ENCODE data around the gene BACE2. TPM values are rescaled to one million over a fixed set of nuclear protein-coding genes. Genes with fewer than 3 reads are reported as not detected.
"Not testable (repeated sequence)": the region's sequence is repeated elsewhere in the genome, so short reads cannot be mapped to it uniquely, and the experiment has no call there.

Gene BACE2
- polyA plus RNA-seq, 6 donors from 2014 or later: 36.0 to 146 (median 110) TPM

GRCh38 chr21:41243107-41243506 is 75.1 kb downstream of the BACE2 start:
- Mint-ChIP-seq H3K27ac (no peak overlapping the region), H3K36me3 (peaks cover 20 to 28% of the 10 kb centered on the region in 2 donors), H3K4me3 (no peak overlapping the region), H3K4me1 (peaks cover 0 to 10% (median 7%) of the 10 kb centered on the region in 3 donors), H3K9me3 (no peaks in the 10 kb centered on the region), H3K27me3 (no peaks in the 10 kb centered on the region)
- DNase-seq (no peak), ATAC-seq (ENCODE audit: low read depth in 2 of 2) (no peak)

DNA sequence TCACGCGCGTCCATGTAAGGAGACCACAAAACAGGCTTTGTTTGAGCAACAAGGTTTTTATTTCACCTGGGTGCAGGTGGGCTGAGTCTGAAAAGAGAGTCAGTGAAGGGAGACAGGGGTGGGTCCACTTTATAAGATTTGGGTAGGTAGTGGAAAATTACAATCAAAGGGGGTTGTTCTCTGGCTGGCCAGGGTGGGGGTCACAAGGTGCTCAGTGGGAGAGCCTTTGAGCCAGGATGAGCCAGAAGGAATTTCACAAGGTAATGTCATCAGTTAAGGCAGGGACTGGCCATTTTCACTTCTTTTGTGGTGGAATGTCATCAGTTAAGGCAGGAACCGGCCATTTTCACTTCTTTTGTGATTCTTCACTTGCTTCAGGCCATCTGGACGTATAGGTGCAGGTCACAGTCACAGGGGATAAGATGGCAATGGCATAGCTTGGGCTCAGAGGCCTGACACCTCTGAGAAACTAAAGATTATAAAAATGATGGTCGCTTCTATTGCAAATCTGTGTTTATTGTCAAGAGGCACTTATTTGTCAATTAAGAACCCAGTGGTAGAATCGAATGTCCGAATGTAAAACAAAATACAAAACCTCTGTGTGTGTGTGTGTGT is 76.4 kb downstream of the BACE2 start:
- Mint-ChIP-seq H3K27ac (peak overlapping the region in 2 of 6 donors; percentile 54 to 60), H3K4me1 (peaks cover 0 to 11% (median 10%) of the 10 kb centered on the region in 3 donors), H3K36me3 (peaks cover 27 to 39% of the 10 kb centered on the region in 2 donors)
- not testable (repeated sequence) for DNase-seq; H3K9me3 Mint-ChIP-seq; H3K27me3 Mint-ChIP-seq; H3K4me3 Mint-ChIP-seq; ATAC-seq (ENCODE audit: low read depth in 2 of 2)

GRCh38 chr21:41245509-41246135 is 77.7 kb downstream of the BACE2 start:
- H3K36me3 Mint-ChIP-seq: peaks cover 32 to 39% of the 10 kb centered on the region in 2 donors
- DNase-seq: no peak
- peak overlapping the region in 1 of 6 donors; percentile 56 for H3K27ac Mint-ChIP-seq
- no peaks in the 10 kb centered on the region for H3K9me3 Mint-ChIP-seq
- ATAC-seq (ENCODE audit: low read depth in 2 of 2): no peak
- H3K4me3 Mint-ChIP-seq: no peak overlapping the region
- no peaks in the 10 kb centered on the region for H3K27me3 Mint-ChIP-seq
- peaks cover 0 to 7% (median 5%) of the 10 kb centered on the region in 3 donors for H3K4me1 Mint-ChIP-seq

GRCh38 chr21:41246808-41247207 is 78.8 kb downstream of the BACE2 start:
- ATAC-seq (ENCODE audit: low read depth in 2 of 2): no peak
- H3K27me3 Mint-ChIP-seq: no peaks in the 10 kb centered on the region
- no peak overlapping the region for H3K4me3 Mint-ChIP-seq
- H3K4me1 Mint-ChIP-seq: peaks cover 0 to 5% (median 3%) of the 10 kb centered on the region in 3 donors
- no peak for DNase-seq
- no peaks in the 10 kb centered on the region for H3K9me3 Mint-ChIP-seq
- peaks cover 35 to 43% of the 10 kb centered on the region in 2 donors for H3K36me3 Mint-ChIP-seq
- H3K27ac Mint-ChIP-seq: peak overlapping the region in 1 of 6 donors; percentile 39

DNA sequence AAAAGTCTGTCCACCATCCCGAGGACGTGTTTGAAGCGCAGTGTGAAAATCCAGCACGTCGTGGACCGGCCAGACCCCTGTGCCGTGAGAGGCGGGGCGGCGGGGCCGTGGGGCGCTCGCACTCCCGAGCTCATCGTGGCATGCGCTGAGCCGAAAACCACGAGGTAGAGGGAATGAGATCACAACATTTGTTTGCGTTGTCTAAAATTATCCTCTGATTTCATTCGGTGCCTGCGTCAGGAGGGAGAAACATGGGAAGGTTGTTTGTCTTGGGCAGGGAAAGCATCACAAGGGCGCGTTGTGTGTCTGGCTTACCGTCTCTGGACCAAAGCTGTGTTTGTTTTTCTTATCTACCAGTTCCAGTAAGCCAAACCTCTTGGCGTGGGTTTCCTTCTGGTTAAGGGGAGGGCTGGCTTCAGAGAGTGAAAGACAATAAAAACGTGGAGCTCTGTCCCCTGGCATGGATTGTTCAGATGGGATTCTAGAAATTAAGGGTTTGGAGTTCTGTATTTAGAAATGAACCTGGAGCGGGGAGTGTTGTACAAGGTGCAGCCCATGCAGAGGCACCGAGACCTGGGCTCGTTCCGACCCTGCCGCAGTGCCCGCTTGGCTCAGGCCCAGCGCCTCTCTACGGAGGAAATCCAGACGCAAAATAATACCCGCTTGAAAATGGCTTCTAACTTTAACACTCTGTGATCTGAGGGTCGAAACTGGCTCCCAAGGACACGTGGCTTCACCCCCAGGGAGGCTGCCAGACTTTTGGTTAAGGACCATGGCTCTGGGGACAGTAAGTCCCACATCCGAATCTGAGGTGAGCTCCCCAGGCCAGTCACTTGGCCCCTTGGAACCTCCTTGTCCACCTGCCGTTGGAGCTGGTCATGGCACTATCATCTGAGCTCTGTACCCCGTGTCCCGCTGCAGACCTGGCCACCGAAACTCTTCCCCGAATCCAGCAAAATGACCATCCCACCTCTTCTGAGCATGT is 79.9 kb downstream of the BACE2 start:
- peaks cover 45 to 53% of the 10 kb centered on the region in 2 donors for H3K36me3 Mint-ChIP-seq
- H3K4me1 Mint-ChIP-seq: peaks cover 0 to 12% (median 3%) of the 10 kb centered on the region in 3 donors
- no peaks in the 10 kb centered on the region for H3K9me3 Mint-ChIP-seq
- H3K27me3 Mint-ChIP-seq: no peaks in the 10 kb centered on the region
- no peak overlapping the region for H3K27ac Mint-ChIP-seq
- DNase-seq (no peak), ATAC-seq (ENCODE audit: low read depth in 2 of 2) (no peak)
- H3K4me3 Mint-ChIP-seq: no peak overlapping the region

- Mint-ChIP-seq H3K27ac (peak overlapping the region in 1 of 6 donors; percentile 44), H3K36me3 (peaks cover 42 to 52% of the 10 kb centered on the region in 2 donors), H3K4me3 (no peak overlapping the region), H3K9me3 (peaks cover 0 to 6% (median 4%) of the 10 kb centered on the region in 7 donors), H3K27me3 (no peaks in the 10 kb centered on the region), H3K4me1 (peaks cover 0 to 21% (median 7%) of the 10 kb centered on the region in 3 donors)
- no peak for ATAC-seq (ENCODE audit: low read depth in 2 of 2)
- DNase-seq: no peak
Observed at GRCh38 chr21:41249476-41249875, 81.5 kb downstream of the BACE2 start.

- DNase-seq (no peak), ATAC-seq (ENCODE audit: low read depth in 2 of 2) (no peak)
- Mint-ChIP-seq H3K36me3 (peaks cover 49 to 57% of the 10 kb centered on the region in 2 donors), H3K4me1 (peaks cover 0 to 26% (median 15%) of the 10 kb centered on the region in 3 donors), H3K4me3 (no peak overlapping the region), H3K9me3 (peaks cover 0 to 10% (median 7%) of the 10 kb centered on the region in 7 donors), H3K27ac (no peak overlapping the region), H3K27me3 (no peaks in the 10 kb centered on the region)
Observed at GRCh38 chr21:41250519-41250918, 82.6 kb downstream of the BACE2 start.

GRCh38 chr21:41251961-41252642 is 84.1 kb downstream of the BACE2 start:
- Mint-ChIP-seq H3K9me3 (peaks cover 0 to 21% (median 10%) of the 10 kb centered on the region in 7 donors), H3K27me3 (no peaks in the 10 kb centered on the region), H3K4me3 (no peak overlapping the region), H3K4me1 (peaks cover 0 to 26% (median 15%) of the 10 kb centered on the region in 3 donors), H3K27ac (peak overlapping the region in 1 of 6 donors; percentile 22), H3K36me3 (peaks cover 58 to 62% of the 10 kb centered on the region in 2 donors)
- DNase-seq (no peak), ATAC-seq (ENCODE audit: low read depth in 2 of 2) (no peak)

DNA sequence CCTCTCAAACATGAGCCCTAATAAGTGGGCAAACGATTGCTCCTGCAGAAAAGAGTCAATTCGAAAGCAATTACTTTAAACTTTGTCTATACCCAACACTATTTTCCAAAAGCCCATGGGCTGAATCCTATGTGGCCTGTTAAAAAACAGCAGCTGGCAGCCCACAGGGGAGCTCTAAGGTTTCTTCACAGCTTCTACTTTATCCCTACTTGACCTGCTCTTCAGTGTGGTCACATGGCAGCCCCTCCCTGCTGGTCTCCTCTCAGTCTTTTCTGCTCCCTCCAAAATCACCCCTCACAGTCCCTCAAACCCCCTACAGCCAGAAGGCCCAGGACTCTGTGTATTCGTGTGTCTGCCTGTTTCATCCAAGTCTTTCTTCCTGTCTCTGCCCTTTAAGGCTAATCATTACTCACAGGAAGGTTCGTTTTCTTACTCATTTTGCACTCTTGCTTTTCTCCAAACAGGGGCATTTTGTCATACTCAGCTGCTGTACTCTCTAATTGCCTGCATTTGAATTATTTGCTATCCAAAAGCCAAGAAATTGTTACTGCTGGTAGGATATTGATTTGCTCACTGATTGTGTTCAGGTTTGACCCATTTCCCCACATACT is 86.2 kb downstream of the BACE2 start:
- H3K36me3 Mint-ChIP-seq: peaks cover 57 to 61% of the 10 kb centered on the region in 2 donors
- peak overlapping the region in 3 of 6 donors; percentile 23 to 86 (median 72) for H3K27ac Mint-ChIP-seq
- no peak for ATAC-seq (ENCODE audit: low read depth in 2 of 2)
- H3K4me1 Mint-ChIP-seq: peaks cover 0 to 26% (median 11%) of the 10 kb centered on the region in 3 donors
- no peak for DNase-seq
- no peaks in the 10 kb centered on the region for H3K27me3 Mint-ChIP-seq
- peaks cover 0 to 21% (median 10%) of the 10 kb centered on the region in 7 donors for H3K9me3 Mint-ChIP-seq
- no peak overlapping the region for H3K4me3 Mint-ChIP-seq

DNA sequence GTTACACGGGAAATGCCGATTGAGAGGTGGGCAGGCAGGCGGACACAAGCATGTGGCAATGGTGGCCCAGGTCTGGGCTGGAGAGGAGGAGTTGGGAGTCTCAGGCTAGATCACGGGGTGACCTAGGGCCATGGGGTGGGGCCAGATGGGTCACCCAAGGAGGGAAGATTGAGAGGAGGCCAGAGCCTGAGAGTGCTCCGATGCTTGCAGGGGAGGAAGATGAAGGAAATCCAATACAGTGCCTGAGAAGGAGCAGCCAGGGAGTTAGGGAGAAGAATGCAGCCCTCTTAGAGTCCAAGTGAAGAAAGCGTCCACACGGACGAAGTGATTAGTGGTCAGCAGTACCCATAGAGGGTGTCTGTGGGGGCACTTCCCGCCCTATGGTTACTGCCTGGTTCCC is 87.2 kb downstream of the BACE2 start:
- H3K27ac Mint-ChIP-seq: peak overlapping the region in 3 of 6 donors; percentile 4 to 53 (median 43)
- no peak overlapping the region for H3K4me3 Mint-ChIP-seq
- H3K27me3 Mint-ChIP-seq: no peaks in the 10 kb centered on the region
- no peak for DNase-seq
- peaks cover 0 to 21% (median 11%) of the 10 kb centered on the region in 3 donors for H3K4me1 Mint-ChIP-seq
- H3K9me3 Mint-ChIP-seq: peaks cover 0 to 21% (median 10%) of the 10 kb centered on the region in 7 donors
- ATAC-seq (ENCODE audit: low read depth in 2 of 2): no peak
- peaks cover 52 to 61% of the 10 kb centered on the region in 2 donors for H3K36me3 Mint-ChIP-seq

DNA sequence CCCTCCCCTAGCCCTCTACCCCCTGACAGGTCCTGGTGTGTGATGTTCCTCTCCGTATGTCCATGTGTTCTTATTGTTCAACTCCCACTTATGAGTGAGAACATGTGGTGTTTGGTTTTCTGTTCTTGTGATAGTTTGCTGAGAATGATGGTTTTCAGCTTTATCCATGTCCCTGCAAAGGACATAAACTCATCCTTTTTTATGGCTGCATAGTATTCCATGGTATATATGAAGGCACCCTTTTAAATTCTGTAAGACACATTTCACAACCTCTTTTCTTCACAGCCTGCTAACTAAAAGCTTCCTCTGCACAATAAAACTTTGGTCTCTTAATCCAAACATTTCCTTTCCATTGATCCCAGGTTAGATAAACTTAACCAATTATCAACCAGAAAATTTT is 88.3 kb downstream of the BACE2 start:
- not testable (repeated sequence) for ATAC-seq (ENCODE audit: low read depth in 2 of 2); DNase-seq; H3K4me3 Mint-ChIP-seq; H3K27me3 Mint-ChIP-seq
- peaks cover 52 to 61% of the 10 kb centered on the region in 2 donors for H3K36me3 Mint-ChIP-seq
- peaks cover 0 to 21% (median 10%) of the 10 kb centered on the region in 7 donors for H3K9me3 Mint-ChIP-seq
- H3K4me1 Mint-ChIP-seq: peaks cover 0 to 21% (median 11%) of the 10 kb centered on the region in 3 donors
- peak overlapping the region in 1 of 6 donors; percentile 82 for H3K27ac Mint-ChIP-seq
